Measurements from ENCODE around the gene SYNPR. TPM values are rescaled to one million over a fixed set of nuclear protein-coding genes. Genes with fewer than 3 reads are reported as not detected.

SYNPR gene
- total and polyA plus RNA-seq, 12 donors, result 0.01 to 0.71 (median 0.43) TPM; not detected in 7

GRCh38 chr3:63328365-63328764, 50.3 kb downstream of the SYNPR start:
- Histone ChIP-seq H3K4me3 (no peak overlapping the region), H3K27ac (peak overlapping the region in 6 of 10 donors; percentile 58 to 76 (median 65)), H3K27me3 (no peaks in the 10 kb centered on the region), H3K36me3 (no peaks in the 10 kb centered on the region), H3K4me1 (peaks cover 0 to 20% (median 0%) of the 10 kb centered on the region in 9 donors), H3K9me3 (no peaks in the 10 kb centered on the region)
- peak; percentile 38 to 97 (median 85) for ATAC-seq
- TF ChIP-seq CTCF (IDR thresholded peaks at IDR 0.05), result no peak
- DNase-seq, result peak in 1 of 2 donors; percentile 26
- intact Hi-C loops (cut with DNase I), result no loop called here

GRCh38 chr3:63331520-63331919, 53.4 kb downstream of the SYNPR start:
- Histone ChIP-seq H3K27me3 (no peaks in the 10 kb centered on the region), H3K9me3 (no peaks in the 10 kb centered on the region), H3K4me3 (no peak overlapping the region), H3K36me3 (no peaks in the 10 kb centered on the region), H3K27ac (no peak overlapping the region), H3K4me1 (peaks cover 0 to 20% (median 0%) of the 10 kb centered on the region in 9 donors)
- TF ChIP-seq CTCF (IDR thresholded peaks at IDR 0.05), result no peak
- DNase-seq, result no peak
- intact Hi-C loops (cut with DNase I), result loop anchor here in 5 of 10 donors (5.0 to 10.0 kb wide), 2 partner anchors 707 to 709 kb away; no protein-coding TSS in a partner anchor
- ATAC-seq, result no peak
- WGBS, 2 donors, result 83 to 86% methylated on average over 3 of the region's 3 CpGs

GRCh38 chr3:63333815-63334214, 55.7 kb downstream of the SYNPR start:
- no peaks in the 10 kb centered on the region for H3K36me3 ChIP-seq
- no peaks in the 10 kb centered on the region for H3K9me3 ChIP-seq
- ATAC-seq (no peak), DNase-seq (no peak)
- no peak overlapping the region for H3K4me3 ChIP-seq
- H3K27ac ChIP-seq, result no peak overlapping the region
- WGBS, 2 donors, result 72 to 77% methylated on average over 1 of the region's 1 CpG
- peak in 4 of 9 donors; percentile 30 to 47 (median 34) for TF ChIP-seq CTCF (IDR thresholded peaks at IDR 0.05)
- H3K27me3 ChIP-seq, result no peaks in the 10 kb centered on the region
- H3K4me1 ChIP-seq, result peaks cover 0 to 11% (median 0%) of the 10 kb centered on the region in 9 donors
- intact Hi-C loops (cut with DNase I), result loop anchor here in 5 of 10 donors (5.0 to 10.0 kb wide), 2 partner anchors 709 to 712 kb away; no protein-coding TSS in a partner anchor

- no peaks in the 10 kb centered on the region for H3K27me3 ChIP-seq
- H3K27ac ChIP-seq, result no peak overlapping the region
- ATAC-seq, result no peak
- H3K36me3 ChIP-seq, result no peaks in the 10 kb centered on the region
- no peak for DNase-seq
- TF ChIP-seq CTCF (IDR thresholded peaks at IDR 0.05), result no peak
- intact Hi-C loops (cut with DNase I), result loop anchor here in 4 of 10 donors (10.0 kb wide), 1 partner anchor 714 kb away; no protein-coding TSS in a partner anchor
- 57 to 60% methylated on average over 2 of the region's 2 CpGs for WGBS, 2 donors
- H3K9me3 ChIP-seq, result peaks cover 0 to 4% (median 0%) of the 10 kb centered on the region in 11 donors
- H3K4me1 ChIP-seq, result peaks cover 0 to 4% (median under 1%) of the 10 kb centered on the region in 9 donors
- no peak overlapping the region for H3K4me3 ChIP-seq
Measured at GRCh38 chr3:63338351-63338750, 60.2 kb downstream of the SYNPR start.

Data from heart right ventricle (tissue), 16 donors.